NCI-H1048 (cell line): ENCODE results near the gene DCP2.

ENCODE experiments used
- DNase-seq: peaks from one replicate; lab custom pipeline; 2025; lab: John Stamatoyannopoulos, UW

Gene DCP2

GRCh38 chr5:112967520-112968083 lies 9.0 kb upstream of the DCP2 start:
- no peak for DNase-seq

- DNase-seq: no peak
These were observed 8.0 kb upstream of the DCP2 start for GRCh38 chr5:112968411-112969106.

GRCh38 chr5:112971276-112971675 lies 5.3 kb upstream of the DCP2 start:
- DNase-seq: no peak

- DNase-seq: no peak
These were observed 3.6 kb upstream of the DCP2 start for GRCh38 chr5:112973036-112973435.

- DNase-seq: no peak
These were observed 2.7 kb upstream of the DCP2 start for GRCh38 chr5:112973904-112974303.

GRCh38 chr5:112974901-112975300 lies 1.7 kb upstream of the DCP2 start:
- no peak for DNase-seq

GRCh38 chr5:112975721-112976431 lies 722 bp upstream of the DCP2 start:
- DNase-seq: no peak

- DNase-seq: no peak
These were observed 853 bp downstream of the DCP2 start for GRCh38 chr5:112977440-112977861.

- DNase-seq: peak; percentile 48
These were observed 2.2 kb downstream of the DCP2 start for GRCh38 chr5:112978836-112979235.

- no peak for DNase-seq
These were observed 3.1 kb downstream of the DCP2 start for GRCh38 chr5:112979723-112980122.

GRCh38 chr5:112983363-112983762 lies 6.8 kb downstream of the DCP2 start:
- DNase-seq: no peak

- no peak for DNase-seq
These were observed 9.6 kb downstream of the DCP2 start for GRCh38 chr5:112986224-112986623.

GRCh38 chr5:112995764-112996618 lies 19.4 kb downstream of the DCP2 start:
- no peak for DNase-seq

- no peak for DNase-seq
These were observed 20.3 kb downstream of the DCP2 start for GRCh38 chr5:112996830-112997374.

GRCh38 chr5:112998296-112998695 lies 21.7 kb downstream of the DCP2 start:
- DNase-seq: no peak

GRCh38 chr5:113000466-113000865 lies 23.9 kb downstream of the DCP2 start:
- no peak for DNase-seq

- no peak for DNase-seq
These were observed 25.8 kb downstream of the DCP2 start for GRCh38 chr5:113002423-113002822.

- DNase-seq: no peak
These were observed 27.2 kb downstream of the DCP2 start for GRCh38 chr5:113003763-113004162.

- DNase-seq: no peak
These were observed 28.9 kb downstream of the DCP2 start for GRCh38 chr5:113005454-113005853.

- DNase-seq: no peak
These were observed 41.5 kb downstream of the DCP2 start for GRCh38 chr5:113017881-113018635.
